ENCODE measurements around the gene TSHZ2. TPM values are rescaled to one million over a fixed set of nuclear protein-coding genes. Genes with fewer than 3 reads are reported as not detected.

TSHZ2 gene
- total RNA-seq, 2 experiments from 2014 or later = 0.38 to 0.54 TPM

DNA sequence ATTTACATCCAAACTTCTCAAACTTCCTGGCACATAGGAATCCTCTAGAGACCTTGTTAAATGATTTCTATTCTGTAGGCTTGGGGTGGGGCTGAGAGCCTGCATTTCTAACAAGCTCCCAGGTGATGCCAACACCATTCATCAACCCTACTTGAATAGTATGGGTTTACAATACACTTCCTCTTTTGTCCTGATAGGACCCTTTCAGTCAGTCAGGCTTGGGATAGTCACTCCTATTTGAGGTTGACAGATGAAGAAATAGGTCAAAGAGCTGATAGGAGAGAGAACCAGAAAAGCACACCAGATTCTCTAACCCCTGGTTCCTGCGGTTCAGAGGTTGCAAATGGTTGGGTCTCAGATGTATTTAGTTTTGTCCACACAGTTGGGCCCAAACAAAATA lies 273.4 kb downstream of the TSHZ2 start:
- Mint-ChIP-seq H3K27me3 (peaks cover 5% of the 10 kb centered on the region), H3K9me3 (no peaks in the 10 kb centered on the region), H3K4me3 (no peak overlapping the region), H3K36me3 (ENCODE audit: low read depth) (no peaks in the 10 kb centered on the region), H3K4me1 (ENCODE audit: low read depth) (no peaks in the 10 kb centered on the region), H3K27ac (no peak overlapping the region)
- ATAC-seq (no peak), DNase-seq (no peak)
- ChIA-PET CTCF (no interaction called here), POLR2A (no interaction called here)
- intact Hi-C loops (cut with micrococcal nuclease) = no loop called here
- TF ChIP-seq, protein P1, sequence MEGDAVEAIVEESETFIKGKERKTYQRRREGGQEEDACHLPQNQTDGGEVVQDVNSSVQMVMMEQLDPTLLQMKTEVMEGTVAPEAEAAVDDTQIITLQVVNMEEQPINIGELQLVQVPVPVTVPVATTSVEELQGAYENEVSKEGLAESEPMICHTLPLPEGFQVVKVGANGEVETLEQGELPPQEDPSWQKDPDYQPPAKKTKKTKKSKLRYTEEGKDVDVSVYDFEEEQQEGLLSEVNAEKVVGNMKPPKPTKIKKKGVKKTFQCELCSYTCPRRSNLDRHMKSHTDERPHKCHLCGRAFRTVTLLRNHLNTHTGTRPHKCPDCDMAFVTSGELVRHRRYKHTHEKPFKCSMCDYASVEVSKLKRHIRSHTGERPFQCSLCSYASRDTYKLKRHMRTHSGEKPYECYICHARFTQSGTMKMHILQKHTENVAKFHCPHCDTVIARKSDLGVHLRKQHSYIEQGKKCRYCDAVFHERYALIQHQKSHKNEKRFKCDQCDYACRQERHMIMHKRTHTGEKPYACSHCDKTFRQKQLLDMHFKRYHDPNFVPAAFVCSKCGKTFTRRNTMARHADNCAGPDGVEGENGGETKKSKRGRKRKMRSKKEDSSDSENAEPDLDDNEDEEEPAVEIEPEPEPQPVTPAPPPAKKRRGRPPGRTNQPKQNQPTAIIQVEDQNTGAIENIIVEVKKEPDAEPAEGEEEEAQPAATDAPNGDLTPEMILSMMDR (IDR thresholded peaks at IDR 0.05) = no peak

DNA sequence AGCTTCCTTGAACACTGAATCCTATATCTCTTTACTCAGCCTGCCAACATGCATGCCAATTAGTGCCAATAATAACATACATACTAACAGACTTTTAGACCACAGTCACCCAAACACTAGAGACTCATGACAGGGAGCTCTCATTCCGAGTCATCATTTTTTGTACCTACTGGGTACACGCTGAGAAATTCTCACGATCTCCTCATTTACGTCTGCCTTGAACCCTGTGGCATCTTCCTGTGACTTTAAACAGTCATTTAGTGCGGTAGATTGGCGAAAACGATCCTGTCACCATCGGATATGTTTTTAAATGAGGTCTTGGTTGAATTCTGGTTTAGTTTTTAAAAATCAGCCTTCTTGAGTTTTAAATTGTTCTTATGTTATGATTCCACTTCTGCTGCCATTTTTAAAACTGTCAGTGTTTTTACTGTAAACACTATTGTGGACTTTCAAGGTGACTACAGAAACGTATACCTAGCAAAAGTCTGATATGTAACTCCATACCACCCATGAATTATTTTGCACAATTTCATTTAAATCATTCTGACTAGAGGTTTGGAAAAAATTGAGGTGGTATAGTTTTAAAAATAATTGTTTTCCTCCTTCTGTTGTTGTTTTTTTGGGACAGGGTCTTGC lies 275.4 kb downstream of the TSHZ2 start:
- H3K27ac Mint-ChIP-seq = no peak overlapping the region
- POLR2A ChIA-PET = no interaction called here
- CTCF ChIA-PET = interaction anchor here (1.2 kb wide), 1 partner anchor 29 kb away, joined by 3 read pairs; no protein-coding TSS in a partner anchor
- no peaks in the 10 kb centered on the region for H3K9me3 Mint-ChIP-seq
- TF ChIP-seq, protein P1 (IDR thresholded peaks at IDR 0.05) = no peak
- DNase-seq (no peak), ATAC-seq (no peak)
- H3K36me3 Mint-ChIP-seq (ENCODE audit: low read depth) = no peaks in the 10 kb centered on the region
- peaks cover 10% of the 10 kb centered on the region for H3K27me3 Mint-ChIP-seq
- H3K4me3 Mint-ChIP-seq = no peak overlapping the region
- intact Hi-C loops (cut with micrococcal nuclease) = no loop called here
- H3K4me1 Mint-ChIP-seq (ENCODE audit: low read depth) = no peaks in the 10 kb centered on the region

DNA sequence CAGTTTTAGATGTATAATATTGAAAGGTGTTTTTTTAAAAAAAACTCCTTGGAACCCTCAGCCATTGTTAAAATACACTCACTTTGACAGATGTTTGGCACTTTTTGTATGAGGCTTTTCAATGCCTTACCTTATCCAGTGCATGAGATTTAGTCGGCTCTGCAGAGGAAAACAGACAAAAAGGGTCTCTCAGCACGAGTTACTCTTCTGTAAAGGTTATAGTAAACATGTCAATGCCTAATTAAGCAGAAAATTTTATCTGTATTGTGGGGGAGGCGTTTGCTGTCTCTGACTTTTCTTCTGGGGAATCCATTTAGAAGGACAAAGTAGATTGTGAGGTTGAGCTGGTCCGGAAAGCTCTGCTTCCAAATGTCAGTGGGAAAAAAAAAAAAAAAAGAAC lies 278.3 kb downstream of the TSHZ2 start:
- Mint-ChIP-seq H3K9me3 (no peaks in the 10 kb centered on the region), H3K36me3 (ENCODE audit: low read depth) (no peaks in the 10 kb centered on the region), H3K4me1 (ENCODE audit: low read depth) (peaks cover 2% of the 10 kb centered on the region), H3K4me3 (no peak overlapping the region), H3K27ac (no peak overlapping the region), H3K27me3 (peaks cover 7% of the 10 kb centered on the region)
- POLR2A ChIA-PET = no interaction called here
- intact Hi-C loops (cut with micrococcal nuclease) = no loop called here
- CTCF ChIA-PET = no interaction called here
- ATAC-seq = no peak
- no peak for DNase-seq
- TF ChIP-seq, protein P1 (IDR thresholded peaks at IDR 0.05) = no peak

DNA sequence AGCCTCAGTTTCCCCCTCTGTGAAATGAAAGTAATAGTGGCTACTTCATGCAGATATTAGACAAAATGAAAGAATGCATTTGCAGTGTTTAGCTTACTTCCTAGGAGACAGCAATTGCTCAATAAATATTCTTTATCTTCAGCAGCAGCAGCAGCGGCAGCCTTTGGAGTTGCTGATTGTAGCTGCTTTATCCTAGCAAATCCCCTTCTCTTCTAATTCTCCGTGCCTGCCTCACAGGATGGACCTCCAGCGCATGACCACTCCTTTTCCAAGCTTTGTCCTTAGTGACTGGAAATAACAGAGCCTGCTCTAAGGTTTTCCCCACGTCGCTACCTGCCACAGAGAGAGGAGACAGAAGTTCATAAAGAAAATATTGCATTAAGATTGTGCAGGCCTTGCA lies 279.8 kb downstream of the TSHZ2 start:
- TF ChIP-seq, protein P1 (IDR thresholded peaks at IDR 0.05) = no peak
- POLR2A ChIA-PET = no interaction called here
- ATAC-seq = no peak
- DNase-seq = no peak
- H3K27me3 Mint-ChIP-seq = peaks cover 5% of the 10 kb centered on the region
- peaks cover 2% of the 10 kb centered on the region for H3K4me1 Mint-ChIP-seq (ENCODE audit: low read depth)
- intact Hi-C loops (cut with micrococcal nuclease) = no loop called here
- no peaks in the 10 kb centered on the region for H3K36me3 Mint-ChIP-seq (ENCODE audit: low read depth)
- H3K4me3 Mint-ChIP-seq = no peak overlapping the region
- CTCF ChIA-PET = no interaction called here
- H3K9me3 Mint-ChIP-seq = no peaks in the 10 kb centered on the region
- H3K27ac Mint-ChIP-seq = no peak overlapping the region

DNA sequence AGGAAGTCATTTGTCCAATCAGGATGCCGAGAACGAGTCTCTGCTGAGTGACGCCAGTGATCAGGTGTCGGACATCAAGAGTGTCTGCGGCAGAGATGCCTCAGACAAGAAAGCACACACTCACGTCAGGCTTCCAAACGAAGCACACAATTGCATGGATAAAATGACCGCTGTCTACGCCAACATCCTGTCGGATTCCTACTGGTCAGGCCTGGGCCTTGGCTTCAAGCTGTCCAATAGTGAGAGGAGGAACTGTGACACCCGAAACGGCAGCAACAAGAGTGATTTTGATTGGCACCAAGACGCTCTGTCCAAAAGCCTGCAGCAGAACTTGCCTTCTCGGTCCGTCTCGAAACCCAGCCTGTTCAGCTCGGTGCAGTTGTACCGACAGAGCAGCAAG lies 281.5 kb downstream of the TSHZ2 start:
- TF ChIP-seq, protein P1 (IDR thresholded peaks at IDR 0.05) = no peak
- no peak for ATAC-seq
- Mint-ChIP-seq H3K27me3 (peaks cover 5% of the 10 kb centered on the region), H3K27ac (no peak overlapping the region), H3K4me3 (no peak overlapping the region), H3K4me1 (ENCODE audit: low read depth) (peaks cover 2% of the 10 kb centered on the region), H3K36me3 (ENCODE audit: low read depth) (no peaks in the 10 kb centered on the region), H3K9me3 (no peaks in the 10 kb centered on the region)
- POLR2A ChIA-PET = no interaction called here
- intact Hi-C loops (cut with micrococcal nuclease) = no loop called here
- DNase-seq = no peak
- CTCF ChIA-PET = no interaction called here
